DND-41 (cell line): Measurements from ENCODE around the gene TMEM254.

Experiments
- ATAC-seq: fragments of 200-7000 bp; cut with Tn5 transposase; 3 replicates; pipeline ENCODE4 v1.9.1; 2021; ENCODE audit warnings: low read depth; ENCODE audit not compliant: insufficient read depth
- DNase-seq: peaks from one replicate; pipeline ENCODE4 v3.0.0-alpha.2; 2020
- H2AFZ ChIP-seq: 2 replicates; pipeline ENCODE4 v1.6.0; 2012; ENCODE audit warnings: low read depth, low read length
- H3K27ac ChIP-seq: 2 replicates; pipeline ENCODE4 v1.5.1; 2012; ENCODE audit warnings: low read length, inconsistent platforms
- H3K27me3 ChIP-seq: fragments of 200-600 bp; sonication (generic); 2 replicates; pipeline ENCODE4 v1.6.0; 2012; ENCODE audit warnings: low read length, mild to moderate bottlenecking, inconsistent platforms; ENCODE audit not compliant: insufficient read depth, poor library complexity
- H3K36me3 ChIP-seq: 2 replicates; pipeline ENCODE4 v1.5.1; 2012; ENCODE audit warnings: low read length, inconsistent platforms; ENCODE audit not compliant: insufficient read depth
- H3K4me1 ChIP-seq: 2 replicates; pipeline ENCODE4 v1.5.1; 2012; ENCODE audit warnings: mild to moderate bottlenecking, low read length; ENCODE audit not compliant: insufficient read depth
- H3K4me2 ChIP-seq: 2 replicates; pipeline ENCODE4 v1.6.0; 2012; ENCODE audit warnings: mild to moderate bottlenecking, moderate library complexity, low read length, inconsistent platforms; ENCODE audit not compliant: insufficient read depth
- H3K4me3 ChIP-seq, 2 experiments: fragments of 200-600 bp in 1 of 2; shearing (Covaris generic) in 1 of 2; 2 replicates each; pipeline ENCODE4 v1.5.1; 2012 to 2016; ENCODE audit warnings: inconsistent platforms in 2 of 2, low read length in 2 of 2, mild to moderate bottlenecking in 2 of 2, low read depth in 1 of 2, moderate library complexity in 1 of 2
- H3K79me2 ChIP-seq: 2 replicates; pipeline ENCODE4 v1.6.0; 2012; ENCODE audit warnings: low read length, inconsistent platforms; ENCODE audit not compliant: insufficient read depth
- H3K9ac ChIP-seq: 2 replicates; pipeline ENCODE4 v1.6.0; 2012; ENCODE audit warnings: low read depth, mild to moderate bottlenecking, inconsistent platforms, low read length, moderate library complexity
- H3K9me3 ChIP-seq: 2 replicates; pipeline ENCODE4 v1.5.1; 2012; ENCODE audit warnings: low read length, moderate library complexity, mild to moderate bottlenecking, inconsistent platforms; ENCODE audit not compliant: insufficient read depth, severe bottlenecking
- H4K20me1 ChIP-seq: 2 replicates; pipeline ENCODE4 v1.6.0; 2012; ENCODE audit warnings: low read length; ENCODE audit not compliant: insufficient read depth
- CTCF ChIP-seq: IDR thresholded peaks from 2 replicates; pipeline ENCODE4 v1.5.1; 2012; ENCODE audit warnings: borderline replicate concordance, low read length, moderate library complexity, mild to moderate bottlenecking; ENCODE audit not compliant: poor library complexity, severe bottlenecking; ENCODE audit errors: extremely low read depth
- EZH2 ChIP-seq: IDR thresholded peaks from 3 replicates; pipeline ENCODE4 v1.6.1; 2012; ENCODE audit warnings: borderline replicate concordance, low read depth, mild to moderate bottlenecking, moderate library complexity, low read length, inconsistent platforms; ENCODE audit not compliant: severe bottlenecking

Gene TMEM254

GRCh38 chr10:80122110-80122710 is 43.7 kb downstream of the TMEM254 start:
- H3K4me3 ChIP-seq: no peak overlapping the region
- no peak overlapping the region for H2AFZ ChIP-seq
- H3K9me3 ChIP-seq: no peaks in the 10 kb centered on the region
- no peaks in the 10 kb centered on the region for H3K36me3 ChIP-seq
- H3K4me2 ChIP-seq: no peak overlapping the region
- H3K9ac ChIP-seq: no peak overlapping the region
- H4K20me1 ChIP-seq: no peaks in the 10 kb centered on the region
- no peaks in the 10 kb centered on the region for H3K79me2 ChIP-seq
- peaks cover 4% of the 10 kb centered on the region for H3K27me3 ChIP-seq
- DNase-seq (no peak), ATAC-seq (no peak)
- no peak overlapping the region for H3K27ac ChIP-seq
- TF ChIP-seq CTCF (no peak), EZH2 (no peak)
- H3K4me1 ChIP-seq: no peaks in the 10 kb centered on the region

GRCh38 chr10:80122746-80123145 is 44.3 kb downstream of the TMEM254 start:
- no peak for TF ChIP-seq CTCF
- TF ChIP-seq EZH2: no peak
- no peak overlapping the region for H2AFZ ChIP-seq
- H3K4me3 ChIP-seq: no peak overlapping the region
- ATAC-seq: no peak
- DNase-seq: no peak
- H4K20me1 ChIP-seq: no peaks in the 10 kb centered on the region
- no peak overlapping the region for H3K27ac ChIP-seq
- H3K9me3 ChIP-seq: no peaks in the 10 kb centered on the region
- H3K79me2 ChIP-seq: no peaks in the 10 kb centered on the region
- peaks cover 4% of the 10 kb centered on the region for H3K27me3 ChIP-seq
- no peaks in the 10 kb centered on the region for H3K4me1 ChIP-seq
- H3K4me2 ChIP-seq: no peak overlapping the region
- H3K9ac ChIP-seq: no peak overlapping the region
- H3K36me3 ChIP-seq: no peaks in the 10 kb centered on the region

GRCh38 chr10:80126876-80127275 is 48.4 kb downstream of the TMEM254 start:
- no peak for ATAC-seq
- no peak for TF ChIP-seq CTCF
- TF ChIP-seq EZH2: no peak
- no peaks in the 10 kb centered on the region for H3K36me3 ChIP-seq
- no peaks in the 10 kb centered on the region for H3K4me1 ChIP-seq
- no peaks in the 10 kb centered on the region for H4K20me1 ChIP-seq
- H3K4me3 ChIP-seq: no peak overlapping the region
- no peaks in the 10 kb centered on the region for H3K79me2 ChIP-seq
- H3K27me3 ChIP-seq: peaks cover 4% of the 10 kb centered on the region
- no peak overlapping the region for H3K4me2 ChIP-seq
- no peak overlapping the region for H3K9ac ChIP-seq
- H2AFZ ChIP-seq: no peak overlapping the region
- no peak overlapping the region for H3K27ac ChIP-seq
- no peak for DNase-seq
- H3K9me3 ChIP-seq: no peaks in the 10 kb centered on the region

GRCh38 chr10:80131499-80131901 is 53.0 kb downstream of the TMEM254 start:
- H2AFZ ChIP-seq: no peak overlapping the region
- no peak for TF ChIP-seq EZH2
- no peak for TF ChIP-seq CTCF
- ATAC-seq (no peak), DNase-seq (no peak)
- H3K4me1 ChIP-seq: no peaks in the 10 kb centered on the region
- no peak overlapping the region for H3K9ac ChIP-seq
- no peak overlapping the region for H3K27ac ChIP-seq
- no peaks in the 10 kb centered on the region for H4K20me1 ChIP-seq
- no peak overlapping the region for H3K4me2 ChIP-seq
- H3K79me2 ChIP-seq: no peaks in the 10 kb centered on the region
- no peaks in the 10 kb centered on the region for H3K27me3 ChIP-seq
- H3K4me3 ChIP-seq: no peak overlapping the region
- H3K36me3 ChIP-seq: no peaks in the 10 kb centered on the region
- H3K9me3 ChIP-seq: no peaks in the 10 kb centered on the region
